ENCODE measurements around the gene P2RY14.

DNA sequence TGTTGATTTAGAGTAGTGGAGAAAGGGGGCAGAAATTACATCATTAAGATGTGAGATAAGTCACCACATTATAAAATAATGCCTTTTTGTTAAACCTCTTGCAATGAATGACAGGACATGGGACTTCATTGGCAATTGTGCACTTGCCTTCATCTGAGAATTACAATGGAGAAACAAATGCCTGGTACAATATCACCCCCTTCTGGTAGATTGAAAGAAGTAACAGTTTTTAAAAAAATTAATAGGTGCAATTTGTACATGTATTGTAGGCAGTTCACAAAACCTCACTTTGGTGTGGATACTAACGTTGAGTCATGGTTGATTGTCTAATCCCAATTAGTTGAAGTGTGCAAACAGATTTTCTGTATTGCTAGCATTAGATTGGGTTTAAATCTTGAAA is 4.6 kb upstream of the P2RY14 start:
- TF ChIP-seq, protein P1, sequence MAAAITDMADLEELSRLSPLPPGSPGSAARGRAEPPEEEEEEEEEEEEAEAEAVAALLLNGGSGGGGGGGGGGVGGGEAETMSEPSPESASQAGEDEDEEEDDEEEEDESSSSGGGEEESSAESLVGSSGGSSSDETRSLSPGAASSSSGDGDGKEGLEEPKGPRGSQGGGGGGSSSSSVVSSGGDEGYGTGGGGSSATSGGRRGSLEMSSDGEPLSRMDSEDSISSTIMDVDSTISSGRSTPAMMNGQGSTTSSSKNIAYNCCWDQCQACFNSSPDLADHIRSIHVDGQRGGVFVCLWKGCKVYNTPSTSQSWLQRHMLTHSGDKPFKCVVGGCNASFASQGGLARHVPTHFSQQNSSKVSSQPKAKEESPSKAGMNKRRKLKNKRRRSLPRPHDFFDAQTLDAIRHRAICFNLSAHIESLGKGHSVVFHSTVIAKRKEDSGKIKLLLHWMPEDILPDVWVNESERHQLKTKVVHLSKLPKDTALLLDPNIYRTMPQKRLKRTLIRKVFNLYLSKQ (tag by site-specific recombination; IDR thresholded peaks at IDR 0.05; ENCODE audit: borderline replicate concordance) = no peak
- TF ChIP-seq, protein P2, sequence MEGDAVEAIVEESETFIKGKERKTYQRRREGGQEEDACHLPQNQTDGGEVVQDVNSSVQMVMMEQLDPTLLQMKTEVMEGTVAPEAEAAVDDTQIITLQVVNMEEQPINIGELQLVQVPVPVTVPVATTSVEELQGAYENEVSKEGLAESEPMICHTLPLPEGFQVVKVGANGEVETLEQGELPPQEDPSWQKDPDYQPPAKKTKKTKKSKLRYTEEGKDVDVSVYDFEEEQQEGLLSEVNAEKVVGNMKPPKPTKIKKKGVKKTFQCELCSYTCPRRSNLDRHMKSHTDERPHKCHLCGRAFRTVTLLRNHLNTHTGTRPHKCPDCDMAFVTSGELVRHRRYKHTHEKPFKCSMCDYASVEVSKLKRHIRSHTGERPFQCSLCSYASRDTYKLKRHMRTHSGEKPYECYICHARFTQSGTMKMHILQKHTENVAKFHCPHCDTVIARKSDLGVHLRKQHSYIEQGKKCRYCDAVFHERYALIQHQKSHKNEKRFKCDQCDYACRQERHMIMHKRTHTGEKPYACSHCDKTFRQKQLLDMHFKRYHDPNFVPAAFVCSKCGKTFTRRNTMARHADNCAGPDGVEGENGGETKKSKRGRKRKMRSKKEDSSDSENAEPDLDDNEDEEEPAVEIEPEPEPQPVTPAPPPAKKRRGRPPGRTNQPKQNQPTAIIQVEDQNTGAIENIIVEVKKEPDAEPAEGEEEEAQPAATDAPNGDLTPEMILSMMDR (tag by site-specific recombination; IDR thresholded peaks at IDR 0.05) = no peak
- TF ChIP-seq HOXA7 (CRISPR knock-in tag; IDR thresholded peaks at IDR 0.05; ENCODE audit: borderline replicate concordance) = no peak
